GM12878 (cell line): Measurements from ENCODE around the gene MYD88. TPM values are rescaled to one million over a fixed set of nuclear protein-coding genes. Genes with fewer than 3 reads are reported as not detected.

ENCODE experiments used
- BMI1 ChIP-seq: fragments of 450-650 bp; IDR thresholded peaks from 2 replicates; pipeline ENCODE4 v1.6.1; 2016; ENCODE audit warnings: mild to moderate bottlenecking, moderate library complexity, borderline replicate concordance
- BRCA1 ChIP-seq: IDR thresholded peaks from 2 replicates; pipeline ENCODE4 v1.6.1; 2011; ENCODE audit warnings: low read depth, low read length, improper control_type of control experiment
- CBX5 ChIP-seq: sonication (generic); IDR thresholded peaks from 2 replicates; pipeline ENCODE4 v1.6.1; 2016; ENCODE audit warnings: low read depth, moderate library complexity, mild to moderate bottlenecking, inconsistent platforms
- ETV6 ChIP-seq, 2 experiments: fragments of 450-650 bp in 1 of 2; IDR thresholded peaks in 1 of 2; conservative IDR thresholded peaks in 1 of 2; 2 replicates each; pipeline ENCODE4 v1.6.1; 2014; ENCODE audit warnings: antibody characterized with exemption in 1 of 2, borderline replicate concordance in 1 of 2, low read depth in 1 of 2, mild to moderate bottlenecking in 1 of 2, moderate library complexity in 1 of 2
- HDGF ChIP-seq: fragments of 450-650 bp; IDR thresholded peaks from 2 replicates; pipeline ENCODE4 v1.6.1; 2016; ENCODE audit warnings: antibody characterized with exemption
- IRF5 ChIP-seq: fragments of 450-650 bp; IDR thresholded peaks from 2 replicates; pipeline ENCODE4 v1.6.1; 2017; ENCODE audit warnings: borderline replicate concordance
- JUNB ChIP-seq: IDR thresholded peaks from 2 replicates; pipeline ENCODE4 v1.6.1; 2016; ENCODE audit warnings: antibody characterized with exemption, mild to moderate bottlenecking
- MLLT1 ChIP-seq: fragments of 450-650 bp; IDR thresholded peaks from 2 replicates; pipeline ENCODE4 v1.6.1; 2016; ENCODE audit warnings: mild to moderate bottlenecking
- MTA3 ChIP-seq: IDR thresholded peaks from 2 replicates; pipeline ENCODE4 v1.6.1; 2012; ENCODE audit warnings: low read length, inconsistent platforms, borderline replicate concordance
- MXI1 ChIP-seq: fragments of 150-350 bp; IDR thresholded peaks from 2 replicates; pipeline ENCODE4 v1.6.1; 2011; ENCODE audit warnings: low read depth, mild to moderate bottlenecking, inconsistent platforms, low read length, improper control_type of control experiment
- MYC ChIP-seq: IDR thresholded peaks from 2 replicates; pipeline ENCODE4 v1.6.1; 2011; ENCODE audit warnings: mild to moderate bottlenecking, low read length, moderate library complexity, inconsistent platforms; ENCODE audit not compliant: insufficient read depth, insufficient replicate concordance, insufficient read length, severe bottlenecking
- POU2F2 ChIP-seq: IDR thresholded peaks from 3 replicates; pipeline ENCODE4 v1.6.1; 2011; ENCODE audit warnings: low read depth, mild to moderate bottlenecking, low read length, borderline replicate concordance
- SKIL ChIP-seq: fragments of 450-650 bp; IDR thresholded peaks from 2 replicates; pipeline ENCODE4 v1.6.1; 2017; ENCODE audit warnings: mild to moderate bottlenecking, low read depth, inconsistent platforms; ENCODE audit not compliant: poor library complexity, severe bottlenecking
- SMC3 ChIP-seq: IDR thresholded peaks from 2 replicates; pipeline ENCODE4 v1.6.1; 2011; ENCODE audit warnings: low read length, improper control_type of control experiment, borderline replicate concordance
- SUZ12 ChIP-seq: fragments of 200-600 bp; sonication (generic); IDR thresholded peaks from one replicate; pipeline ENCODE4 v1.6.1; 2018; ENCODE audit warnings: antibody characterized with exemption, mild to moderate bottlenecking; ENCODE audit not compliant: unreplicated experiment
- ZBTB11 ChIP-seq: fragments of 450-650 bp; formaldehyde crosslinking; IDR thresholded peaks from 2 replicates; pipeline ENCODE4 v1.5.0; 2022; ENCODE audit warnings: mild to moderate bottlenecking, missing genetic modification characterization
- ZNF592 ChIP-seq: fragments of 450-650 bp; IDR thresholded peaks from 2 replicates; pipeline ENCODE4 v1.6.1; 2017; ENCODE audit warnings: mild to moderate bottlenecking, moderate library complexity
- ZZZ3 ChIP-seq: IDR thresholded peaks from 2 replicates; pipeline ENCODE4 v1.6.1; 2011; ENCODE audit warnings: low read depth; ENCODE audit not compliant: control insufficient read depth, insufficient read length
- polyA plus RNA-seq, 11 experiments: library from polyadenylated mRNA; depleted of rRNA in 4 of 11; unstranded in 6 of 11; stranded (reverse) in 5 of 11; fragments of >200 nt; fragmentation: Nextera tagmentation in 4 of 11; fragmentation: Illumina TruSeq in 1 of 11; extraction: Ambion mirVana in 4 of 11; extraction: Trizol in 1 of 11; gene quantifications; 1 replicate in 1 of 11; 2 replicates in 10 of 11; pipeline versions ENCODE4 v1.2.1 to v1.2.3, GENCODE V29; 2011 to 2016; ENCODE audit warnings: inconsistent platforms in 2 of 11, missing spikeins in 2 of 11, low read depth in 1 of 11
- total RNA-seq, 4 experiments: library from RNA; depleted of rRNA in 3 of 4; stranded (reverse); fragments of >200 nt in 3 of 4; fragmentation: Illumina TruSeq in 1 of 4; extraction: Trizol in 1 of 4; gene quantifications; 2 replicates each; pipeline versions ENCODE4 v1.2.1 to v1.2.3, GENCODE V29; 2013 to 2021

The MYD88 gene
- total and polyA plus RNA-seq, 10 of the 15 experiments (the other 5 are each of a cell fraction or from before 2014, with no cell fraction given), result 5.5 to 84.8 (median 67.5) TPM

- no peak for TF ChIP-seq ZNF592
- TF ChIP-seq SMC3, result no peak
- peak; percentile 63; the same call in 2 of the 3 replicates for TF ChIP-seq POU2F2
- no peak for TF ChIP-seq MYC
- no peak for TF ChIP-seq BMI1
- no peak for TF ChIP-seq BRCA1
- TF ChIP-seq ZBTB11 (CRISPR knock-in tag), result no peak
- TF ChIP-seq MXI1, result no peak
- no peak for TF ChIP-seq ETV6 (conservative IDR thresholded peaks at IDR 0.05 in 1 of 2, IDR thresholded peaks at IDR 0.05 in 1 of 2; ENCODE audit: borderline replicate concordance in 1 of 2, low read depth in 1 of 2)
- TF ChIP-seq HDGF, result no peak
- no peak for TF ChIP-seq MTA3
- TF ChIP-seq IRF5, result no peak
- TF ChIP-seq SKIL, result no peak
- no peak for TF ChIP-seq ZZZ3
- TF ChIP-seq MLLT1, result no peak
- TF ChIP-seq SUZ12, result no peak
- TF ChIP-seq JUNB, result peak; percentile 72
- TF ChIP-seq CBX5, result no peak
These were observed 30.5 kb downstream of the MYD88 start (continued) for GRCh38 chr3:38169027-38169317.
